ENCODE results near the gene SLC7A8. TPM values are rescaled to one million over a fixed set of nuclear protein-coding genes. Genes with fewer than 3 reads are reported as not detected.

SLC7A8 gene
- total RNA-seq, 2 experiments from 2014 or later, result 4.0 to 11.4 TPM

- H4K20me1 ChIP-seq (ENCODE audit: insufficient read depth, low read length), result no peaks in the 10 kb centered on the region
- H3K9me3 ChIP-seq (ENCODE audit: low read length), result no peaks in the 10 kb centered on the region
- no peaks in the 10 kb centered on the region for H3K79me2 ChIP-seq (ENCODE audit: insufficient read depth, low read depth, low read length)
- no peaks in the 10 kb centered on the region for H3K36me3 ChIP-seq (ENCODE audit: insufficient read depth, low read length)
- H3K4me2 ChIP-seq (ENCODE audit: low read length), result peak overlapping the region; percentile 72
- POLR2A ChIA-PET, result interaction anchor here (0.5 to 5.2 kb wide), 15 partner anchors 20 to 1643 kb away, joined by 3 to 68 read pairs (median 4); partner anchors contain the start of genes ACIN1, C14orf119, PABPN1 and RAB2B
- peak overlapping the region; percentile 85 for H2AFZ ChIP-seq (ENCODE audit: low read length)
- H3K27ac ChIP-seq (ENCODE audit: low read depth, low read length, poor library complexity, severe bottlenecking), result peak overlapping the region; percentile 88
- peak overlapping the region; percentile 29 for H3K4me3 ChIP-seq (ENCODE audit: low read depth, low read length, poor library complexity, severe bottlenecking)
- TF ChIP-seq EZH2phosphoT487 (IDR thresholded peaks at IDR 0.05; ENCODE audit: borderline replicate concordance, low read depth, low read length) (no peak), CTCF (conservative IDR thresholded peaks at IDR 0.05; ENCODE audit: low read length) (no peak)
- no TSS peak for BruUV-seq (replicated peaks)
- CTCF ChIA-PET (ENCODE audit: unreplicated experiment), result interaction anchor here (0.6 to 3.2 kb wide), 10 partner anchors 10 to 1526 kb away, joined by 3 to 69 read pairs (median 4); partner anchors contain the start of genes ACIN1, C14orf119 and SLC7A8
- intact Hi-C loops (cut with micrococcal nuclease; ENCODE audit: unreplicated experiment), result loop anchor here (1.0 to 5.0 kb wide), 6 partner anchors 50 to 263 kb away; partner anchors contain the start of genes HOMEZ and SLC7A8
- no peaks in the 10 kb centered on the region for H3K9me2 ChIP-seq (ENCODE audit: insufficient read depth, low read length)
- peak; percentile 93 for DNase-seq (ENCODE audit: low spot score)
- H3K4me1 ChIP-seq (ENCODE audit: insufficient read depth, low read length, poor library complexity, severe bottlenecking), result peaks cover 38% of the 10 kb centered on the region
These were observed 63.8 kb downstream of the SLC7A8 start for GRCh38 chr14:23119363-23120327.

- TF ChIP-seq CTCF (conservative IDR thresholded peaks at IDR 0.05; ENCODE audit: low read length) (no peak), EZH2phosphoT487 (IDR thresholded peaks at IDR 0.05; ENCODE audit: borderline replicate concordance, low read depth, low read length) (no peak)
- Histone ChIP-seq H3K27ac (ENCODE audit: low read depth, low read length, poor library complexity, severe bottlenecking) (peak within 1 kb of the TSS; percentile 88), H3K4me1 (ENCODE audit: insufficient read depth, low read length, poor library complexity, severe bottlenecking) (peaks cover 38% of the 10 kb centered on the region), H3K4me2 (ENCODE audit: low read length) (peak within 1 kb of the TSS; percentile 72), H3K9me3 (ENCODE audit: low read length) (no peaks in the 10 kb centered on the region), H2AFZ (ENCODE audit: low read length) (peak within 1 kb of the TSS; percentile 85), H3K4me3 (ENCODE audit: low read depth, low read length, poor library complexity, severe bottlenecking) (peak within 1 kb of the TSS; percentile 29), H4K20me1 (ENCODE audit: insufficient read depth, low read length) (no peaks in the 10 kb centered on the region), H3K79me2 (ENCODE audit: insufficient read depth, low read depth, low read length) (no peaks in the 10 kb centered on the region), H3K9me2 (ENCODE audit: insufficient read depth, low read length) (no peaks in the 10 kb centered on the region), H3K36me3 (ENCODE audit: insufficient read depth, low read length) (no peaks in the 10 kb centered on the region)
- intact Hi-C loops (cut with micrococcal nuclease; ENCODE audit: unreplicated experiment), result no loop called here
- DNase-seq (ENCODE audit: low spot score), result no peak
- CTCF ChIA-PET (ENCODE audit: unreplicated experiment), result interaction anchor here (0.8 to 3.2 kb wide), 3 partner anchors 50 to 71 kb away, joined by 4 to 69 read pairs (median 8); partner anchors contain the start of gene SLC7A8
- BruUV-seq (replicated peaks), result no TSS peak
- POLR2A ChIA-PET, result interaction anchor here (0.6 to 5.2 kb wide), 6 partner anchors 19 to 1642 kb away, joined by 3 to 68 read pairs (median 6); partner anchors contain the start of genes ACIN1, C14orf119, PABPN1 and RAB2B
These were observed 64.7 kb downstream of the SLC7A8 start, which contains the start of gene CEBPE for GRCh38 chr14:23118506-23119362. CEBPE (minus strand) TSS chr14:23119255; CDS start chr14:23119091, 164 bp downstream.
